ENCODE measurements around the gene ACTMAP. TPM values are rescaled to one million over a fixed set of nuclear protein-coding genes. Genes with fewer than 3 reads are reported as not detected.

Gene ACTMAP
- total and polyA plus RNA-seq, 4 donors = 1.6 to 16.3 (median 6.2) TPM

DNA sequence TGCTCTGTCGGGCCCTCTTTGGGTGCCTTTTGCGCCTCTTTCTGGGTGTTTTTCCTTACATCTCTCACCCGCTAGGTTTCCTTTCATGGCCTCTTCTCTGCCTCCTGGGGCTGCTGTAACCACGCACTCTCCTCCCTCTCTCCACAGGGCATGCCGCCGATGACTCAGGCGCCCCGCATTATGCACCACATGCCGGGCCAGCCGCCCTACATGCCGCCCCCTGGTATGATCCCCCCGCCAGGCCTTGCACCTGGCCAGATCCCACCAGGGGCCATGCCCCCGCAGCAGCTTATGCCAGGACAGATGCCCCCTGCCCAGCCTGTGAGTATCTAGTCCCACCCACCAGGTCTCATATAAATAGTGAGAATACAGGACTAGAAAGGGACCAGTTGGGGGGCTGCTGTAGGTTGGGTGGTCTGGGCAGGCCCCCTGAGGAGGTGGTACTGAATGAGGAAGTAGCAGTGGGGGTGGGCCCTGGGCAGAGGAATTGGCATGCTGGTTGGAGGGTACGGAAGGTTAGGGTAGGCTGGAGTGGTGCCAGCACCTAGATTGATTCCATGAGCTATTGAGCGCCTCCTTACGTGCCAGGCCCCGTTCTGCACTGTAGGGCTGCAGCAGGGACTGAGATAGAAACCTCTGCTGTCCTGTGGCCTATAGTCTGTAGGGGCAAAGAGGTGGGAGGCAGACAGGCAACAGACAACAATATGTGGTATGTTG lies 12.6 kb upstream of the ACTMAP start:
- 42% methylated on average over 10 of the region's 17 CpGs for WGBS (ENCODE audit: insufficient coverage)
- H3K9me3 ChIP-seq (ENCODE audit: control insufficient read depth, insufficient read depth, low read length) = no peaks in the 10 kb centered on the region
- peak overlapping the region; percentile 67 for H3K27ac ChIP-seq (ENCODE audit: low read depth, low read length)

DNA sequence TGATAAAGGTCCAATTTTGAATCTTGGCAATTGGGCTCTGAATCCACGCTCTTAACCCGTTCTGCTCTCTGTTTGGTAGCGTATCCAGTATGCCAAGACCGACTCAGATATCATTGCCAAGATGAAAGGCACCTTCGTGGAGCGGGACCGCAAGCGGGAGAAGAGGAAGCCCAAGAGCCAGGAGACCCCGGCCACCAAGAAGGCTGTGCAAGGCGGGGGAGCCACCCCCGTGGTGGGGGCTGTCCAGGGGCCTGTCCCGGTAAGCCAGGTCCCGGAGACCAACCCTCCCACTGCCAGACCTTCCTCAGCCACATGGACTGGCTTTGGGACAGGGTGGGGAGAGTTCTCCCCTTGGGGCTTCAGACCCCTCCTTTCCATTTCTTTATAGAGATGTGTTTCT lies 9.1 kb upstream of the ACTMAP start:
- peaks cover 24% of the 10 kb centered on the region for H3K4me1 ChIP-seq (ENCODE audit: control insufficient read depth, insufficient read depth, low read length)
- no peak for DNase-seq (ENCODE audit: low read depth in 4 of 6, low spot score in 6 of 6)
- H3K27ac ChIP-seq (ENCODE audit: low read depth, low read length) = no peak overlapping the region
- H3K9me3 ChIP-seq (ENCODE audit: control insufficient read depth, insufficient read depth, low read length) = no peaks in the 10 kb centered on the region
- no peaks in the 10 kb centered on the region for H3K27me3 ChIP-seq (ENCODE audit: control insufficient read depth, insufficient read depth, low read length)
- 88% methylated on average over 8 of the region's 13 CpGs for WGBS (ENCODE audit: insufficient coverage)
- H3K36me3 ChIP-seq (ENCODE audit: control insufficient read depth, insufficient read depth, low read length) = peaks cover 87% of the 10 kb centered on the region
- H3K4me3 ChIP-seq (ENCODE audit: low read depth, low read length) = no peak overlapping the region

More for the DNA sequence above, 12.6 kb upstream of the ACTMAP start:
- Histone ChIP-seq H3K4me3 (ENCODE audit: low read depth, low read length) (no peak overlapping the region), H3K36me3 (ENCODE audit: control insufficient read depth, insufficient read depth, low read length) (peaks cover 91% of the 10 kb centered on the region), H3K4me1 (ENCODE audit: control insufficient read depth, insufficient read depth, low read length) (peaks cover 24% of the 10 kb centered on the region), H3K27me3 (ENCODE audit: control insufficient read depth, insufficient read depth, low read length) (no peaks in the 10 kb centered on the region)
- peak in 2 of 6 donors; percentile 9 to 72 for DNase-seq (ENCODE audit: low read depth in 4 of 6, low spot score in 6 of 6)

DNA sequence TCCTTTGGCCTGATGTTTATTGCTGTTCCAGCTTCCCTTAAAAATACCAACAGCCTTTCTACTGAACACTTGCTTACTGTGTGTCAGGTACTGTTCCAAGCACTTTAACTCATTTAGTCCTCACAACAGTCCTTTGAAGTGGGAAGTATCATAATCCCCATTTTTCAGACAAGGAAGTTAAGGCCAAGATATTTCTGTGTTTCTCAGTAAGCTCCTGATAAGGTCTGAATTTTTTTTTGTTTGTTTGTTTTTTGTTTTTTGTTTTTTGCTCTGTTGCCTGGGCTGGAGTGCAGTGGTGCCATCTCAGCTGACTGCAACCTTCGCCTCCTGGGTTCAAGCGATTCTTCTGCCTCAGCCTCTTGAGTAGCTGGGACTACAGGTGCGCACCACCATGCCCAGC lies 8.2 kb upstream of the ACTMAP start:
- peaks cover 82% of the 10 kb centered on the region for H3K36me3 ChIP-seq (ENCODE audit: control insufficient read depth, insufficient read depth, low read length)
- no peak overlapping the region for H3K4me3 ChIP-seq (ENCODE audit: low read depth, low read length)
- DNase-seq (ENCODE audit: low read depth in 4 of 6, low spot score in 6 of 6) = no peak
- WGBS (ENCODE audit: insufficient coverage) = 97% methylated on average over 3 of the region's 3 CpGs
- no peaks in the 10 kb centered on the region for H3K9me3 ChIP-seq (ENCODE audit: control insufficient read depth, insufficient read depth, low read length)
- H3K27me3 ChIP-seq (ENCODE audit: control insufficient read depth, insufficient read depth, low read length) = no peaks in the 10 kb centered on the region
- H3K4me1 ChIP-seq (ENCODE audit: control insufficient read depth, insufficient read depth, low read length) = peaks cover 17% of the 10 kb centered on the region
- no peak overlapping the region for H3K27ac ChIP-seq (ENCODE audit: low read depth, low read length)

- 94% methylated on average over 10 of the region's 11 CpGs for WGBS (ENCODE audit: insufficient coverage)
- no peak overlapping the region for H3K27ac ChIP-seq (ENCODE audit: low read depth, low read length)
- no peaks in the 10 kb centered on the region for H3K27me3 ChIP-seq (ENCODE audit: control insufficient read depth, insufficient read depth, low read length)
- DNase-seq (ENCODE audit: low read depth in 4 of 6, low spot score in 6 of 6) = no peak
- no peak overlapping the region for H3K4me3 ChIP-seq (ENCODE audit: low read depth, low read length)
- H3K9me3 ChIP-seq (ENCODE audit: control insufficient read depth, insufficient read depth, low read length) = no peaks in the 10 kb centered on the region
- peaks cover 10% of the 10 kb centered on the region for H3K4me1 ChIP-seq (ENCODE audit: control insufficient read depth, insufficient read depth, low read length)
- H3K36me3 ChIP-seq (ENCODE audit: control insufficient read depth, insufficient read depth, low read length) = peaks cover 63% of the 10 kb centered on the region
Measured at GRCh38 chr19:40756502-40757110, 6.3 kb upstream of the ACTMAP start.

- Histone ChIP-seq H3K4me1 (ENCODE audit: control insufficient read depth, insufficient read depth, low read length) (peaks cover 10% of the 10 kb centered on the region), H3K4me3 (ENCODE audit: low read depth, low read length) (no peak overlapping the region), H3K27me3 (ENCODE audit: control insufficient read depth, insufficient read depth, low read length) (no peaks in the 10 kb centered on the region), H3K36me3 (ENCODE audit: control insufficient read depth, insufficient read depth, low read length) (peaks cover 55% of the 10 kb centered on the region), H3K27ac (ENCODE audit: low read depth, low read length) (no peak overlapping the region), H3K9me3 (ENCODE audit: control insufficient read depth, insufficient read depth, low read length) (no peaks in the 10 kb centered on the region)
- WGBS (ENCODE audit: insufficient coverage) = 100% methylated on average over 4 of the region's 8 CpGs
- DNase-seq (ENCODE audit: low read depth in 4 of 6, low spot score in 6 of 6) = no peak
Measured at GRCh38 chr19:40755791-40756190, 5.5 kb upstream of the ACTMAP start.

DNA sequence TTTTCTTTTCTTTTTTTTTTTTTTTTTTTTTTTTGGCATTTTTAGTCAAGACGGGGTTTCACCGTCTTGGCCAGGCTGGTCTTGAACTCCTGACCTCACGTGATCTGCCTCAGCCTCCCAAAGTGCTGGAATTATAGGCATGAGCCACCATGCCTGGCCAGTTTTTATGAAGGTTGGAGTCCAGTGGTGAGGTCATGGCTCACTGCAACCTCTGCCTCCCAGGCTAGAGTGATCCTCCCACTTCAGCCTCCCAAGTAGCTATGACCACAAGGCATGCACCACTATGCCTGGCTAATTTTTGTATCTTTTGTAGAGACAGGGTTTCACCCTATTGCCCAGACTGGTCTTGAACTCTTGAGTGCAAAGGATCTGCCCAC lies 5.0 kb upstream of the ACTMAP start:
- Histone ChIP-seq H3K4me1 (ENCODE audit: control insufficient read depth, insufficient read depth, low read length) (peaks cover 10% of the 10 kb centered on the region), H3K27me3 (ENCODE audit: control insufficient read depth, insufficient read depth, low read length) (no peaks in the 10 kb centered on the region), H3K4me3 (ENCODE audit: low read depth, low read length) (no peak overlapping the region), H3K27ac (ENCODE audit: low read depth, low read length) (no peak overlapping the region), H3K9me3 (ENCODE audit: control insufficient read depth, insufficient read depth, low read length) (no peaks in the 10 kb centered on the region), H3K36me3 (ENCODE audit: control insufficient read depth, insufficient read depth, low read length) (peaks cover 50% of the 10 kb centered on the region)
- WGBS (ENCODE audit: insufficient coverage) = 100% methylated on average over 1 of the region's 3 CpGs
- DNase-seq (ENCODE audit: low read depth in 4 of 6, low spot score in 6 of 6) = no peak

GRCh38 chr19:40754611-40755247 lies 4.5 kb upstream of the ACTMAP start:
- H3K9me3 ChIP-seq (ENCODE audit: control insufficient read depth, insufficient read depth, low read length) = no peaks in the 10 kb centered on the region
- no peak overlapping the region for H3K4me3 ChIP-seq (ENCODE audit: low read depth, low read length)
- no peaks in the 10 kb centered on the region for H3K27me3 ChIP-seq (ENCODE audit: control insufficient read depth, insufficient read depth, low read length)
- peaks cover 46% of the 10 kb centered on the region for H3K36me3 ChIP-seq (ENCODE audit: control insufficient read depth, insufficient read depth, low read length)
- WGBS (ENCODE audit: insufficient coverage) = 86% methylated on average over 6 of the region's 9 CpGs
- peaks cover 12% of the 10 kb centered on the region for H3K4me1 ChIP-seq (ENCODE audit: control insufficient read depth, insufficient read depth, low read length)
- no peak overlapping the region for H3K27ac ChIP-seq (ENCODE audit: low read depth, low read length)
- no peak for DNase-seq (ENCODE audit: low read depth in 4 of 6, low spot score in 6 of 6)

DNA sequence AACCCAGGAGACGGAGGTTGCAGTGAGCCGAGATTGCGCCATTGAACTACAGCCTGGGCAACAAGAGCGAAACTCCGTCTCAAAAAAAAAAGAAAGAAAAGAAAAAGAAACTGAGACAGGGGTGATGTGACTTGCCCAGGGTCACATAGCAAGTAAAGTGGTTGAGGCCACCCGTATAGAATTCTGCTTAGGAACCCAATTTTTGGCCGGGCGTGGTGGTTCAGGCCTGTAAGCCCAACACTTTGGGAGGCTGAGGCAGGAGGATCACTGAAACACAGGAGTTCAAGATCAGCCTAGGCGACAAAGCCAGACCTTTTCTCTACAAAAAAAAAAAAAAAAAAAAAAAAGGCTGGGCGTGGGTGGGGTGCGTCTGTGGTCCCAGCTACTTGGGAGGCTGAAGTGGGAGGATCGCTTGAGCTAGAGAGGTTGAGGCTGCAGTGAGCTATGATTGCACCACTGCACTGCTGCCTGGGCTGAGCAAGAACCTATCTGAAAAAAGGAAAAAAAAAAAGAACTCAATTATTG lies 2.0 kb upstream of the ACTMAP start:
- Histone ChIP-seq H3K36me3 (ENCODE audit: control insufficient read depth, insufficient read depth, low read length) (peaks cover 24% of the 10 kb centered on the region), H3K4me1 (ENCODE audit: control insufficient read depth, insufficient read depth, low read length) (peaks cover 26% of the 10 kb centered on the region), H3K9me3 (ENCODE audit: control insufficient read depth, insufficient read depth, low read length) (no peaks in the 10 kb centered on the region), H3K27me3 (ENCODE audit: control insufficient read depth, insufficient read depth, low read length) (no peaks in the 10 kb centered on the region), H3K27ac (ENCODE audit: low read depth, low read length) (no peak overlapping the region), H3K4me3 (ENCODE audit: low read depth, low read length) (no peak overlapping the region)
- DNase-seq (ENCODE audit: low read depth in 4 of 6, low spot score in 6 of 6) = no peak
- 83% methylated on average over 8 of the region's 12 CpGs for WGBS (ENCODE audit: insufficient coverage)

DNA sequence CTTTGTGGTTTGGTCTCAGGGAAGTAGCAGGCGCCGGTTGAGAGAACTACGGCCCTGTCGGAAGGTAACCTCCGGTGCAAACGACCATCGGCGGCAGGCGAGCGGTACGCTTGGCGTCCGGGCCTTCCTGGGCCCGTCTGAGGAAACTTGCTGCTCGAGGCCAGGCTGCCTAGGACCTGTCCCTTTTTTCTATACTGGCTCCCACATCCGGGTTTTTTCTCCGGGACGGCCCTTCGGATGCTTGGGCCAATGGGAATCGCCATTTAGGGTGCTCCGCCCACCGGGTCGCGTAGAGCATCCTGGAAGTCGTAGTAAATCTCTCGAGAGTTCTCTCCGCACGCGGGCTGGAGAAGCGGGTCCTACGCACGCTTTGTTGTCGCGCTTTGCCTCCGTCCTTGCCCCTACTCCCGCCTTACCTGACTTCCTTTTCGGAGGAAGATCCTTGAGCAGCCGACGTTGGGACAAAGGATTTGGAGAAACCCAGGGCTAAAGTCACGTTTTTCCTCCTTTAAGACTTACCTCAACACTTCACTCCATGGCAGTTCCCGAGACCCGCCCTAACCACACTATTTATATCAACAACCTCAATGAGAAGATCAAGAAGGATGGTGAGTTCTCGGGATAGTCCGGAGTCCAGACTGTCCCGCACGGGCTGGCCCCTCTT lies 729 bp upstream of the ACTMAP start, which contains the start of gene SNRPA:
TSS of gene SNRPA (plus strand) at position 330 of the 664 bp plus-strand sequence. CDS start at position 536, 206 bp downstream.
- peaks cover 17% of the 10 kb centered on the region for H3K36me3 ChIP-seq (ENCODE audit: control insufficient read depth, insufficient read depth, low read length)
- peaks cover 26% of the 10 kb centered on the region for H3K4me1 ChIP-seq (ENCODE audit: control insufficient read depth, insufficient read depth, low read length)
- peak within 1 kb of the TSS; percentile 95 for H3K4me3 ChIP-seq (ENCODE audit: low read depth, low read length)
- peak within 1 kb of the TSS; percentile 97 for H3K27ac ChIP-seq (ENCODE audit: low read depth, low read length)
- H3K9me3 ChIP-seq (ENCODE audit: control insufficient read depth, insufficient read depth, low read length) = no peaks in the 10 kb centered on the region
- 0% methylated on average over 44 of the region's 46 CpGs for WGBS (ENCODE audit: insufficient coverage)
- no peaks in the 10 kb centered on the region for H3K27me3 ChIP-seq (ENCODE audit: control insufficient read depth, insufficient read depth, low read length)
- DNase-seq (ENCODE audit: low read depth in 4 of 6, low spot score in 6 of 6) = peak; percentile 96 to 100 (median 99)

All from spinal cord (tissue), 10 donors.